ENCODE data around the gene CYFIP1. TPM values are rescaled to one million over a fixed set of nuclear protein-coding genes. Genes with fewer than 3 reads are reported as not detected.

CYFIP1 gene
- total RNA-seq, 1 donor from 2014 or later: 104 TPM

DNA sequence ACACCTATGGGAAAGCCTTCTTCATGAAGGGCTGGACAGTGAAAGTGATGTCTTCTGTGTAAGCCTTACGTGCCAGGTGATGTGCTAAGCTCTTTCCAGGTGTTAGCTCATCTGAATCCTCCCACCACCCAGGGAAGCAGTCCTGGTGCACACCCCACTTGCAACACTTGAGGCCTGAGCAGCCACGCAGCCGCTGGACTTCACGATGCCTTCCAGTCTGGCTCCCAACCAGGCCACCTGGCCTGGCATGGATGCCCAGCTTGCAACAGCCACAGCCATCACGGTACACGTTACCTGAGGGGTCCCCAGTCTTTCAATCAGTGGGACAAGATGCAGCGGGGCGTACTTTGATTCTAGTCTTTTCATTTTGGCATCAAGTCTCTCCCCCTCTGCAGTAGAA lies 105.9 kb downstream of the CYFIP1 start:
- no peak overlapping the region for H3K4me3 ChIP-seq (ENCODE audit: low read depth, low read length)
- DNase-seq (ENCODE audit: low read depth): no peak
- no peak for TF ChIP-seq CTCF (conservative IDR thresholded peaks at IDR 0.05; ENCODE audit: low read depth, low read length)

DNA sequence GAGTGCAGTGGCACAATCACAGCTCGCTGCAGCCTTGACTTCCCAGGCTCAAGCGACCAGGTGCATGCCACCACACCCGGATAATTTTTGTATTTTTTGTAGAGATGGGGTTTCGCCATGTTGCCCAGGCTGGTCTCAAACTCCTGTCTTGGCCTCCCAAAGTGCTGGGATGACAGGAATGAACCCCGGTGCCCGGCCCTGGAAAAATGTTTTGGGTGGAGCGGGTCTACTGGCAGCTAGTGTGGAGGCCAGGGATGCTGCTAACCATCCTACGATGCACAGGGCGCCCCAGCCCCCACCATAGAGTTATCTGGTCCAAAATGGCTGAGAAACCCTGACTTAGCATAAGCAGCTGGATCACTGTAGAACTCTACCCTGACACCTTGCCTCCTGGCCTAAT lies 106.3 kb downstream of the CYFIP1 start:
- TF ChIP-seq CTCF (conservative IDR thresholded peaks at IDR 0.05; ENCODE audit: low read depth, low read length): no peak
- DNase-seq (ENCODE audit: low read depth): no peak
- H3K4me3 ChIP-seq (ENCODE audit: low read depth, low read length): no peak overlapping the region

DNA sequence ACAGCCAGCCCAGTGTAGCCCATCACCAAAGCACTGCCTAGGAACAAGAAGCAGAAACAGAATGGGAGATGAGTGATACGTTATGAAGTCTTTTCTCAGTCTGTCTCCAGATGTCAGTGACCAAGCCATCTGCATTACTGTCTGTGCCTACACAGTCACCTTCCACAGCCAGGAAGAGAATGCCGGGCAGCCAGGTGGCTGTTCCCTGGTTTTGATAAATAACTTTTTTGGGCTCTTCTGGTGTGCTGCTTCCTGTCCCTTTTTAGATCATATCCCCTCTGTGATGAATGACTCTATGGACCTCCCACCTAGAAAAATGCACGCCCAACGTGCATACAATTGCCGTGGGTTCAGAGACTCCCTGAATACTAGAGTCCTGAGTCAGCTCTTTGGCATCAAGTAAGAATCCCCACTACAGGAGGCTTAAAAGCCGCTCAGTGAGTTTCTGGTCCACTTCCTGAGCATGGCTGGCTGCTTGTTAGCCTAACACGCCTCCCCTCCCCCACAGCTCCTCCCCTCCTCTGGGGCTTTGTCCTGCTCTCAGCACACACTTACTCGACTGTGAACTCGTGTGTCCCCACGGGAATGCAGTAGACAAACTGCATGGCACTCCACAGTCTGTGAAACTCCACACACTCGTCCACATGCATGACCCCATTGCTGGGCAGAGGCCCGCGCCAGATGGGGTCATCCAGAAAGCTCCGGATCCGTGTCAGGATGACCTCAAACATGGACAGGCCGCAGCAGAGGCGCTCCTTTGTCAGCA lies 107.0 kb downstream of the CYFIP1 start:
- no peak for TF ChIP-seq CTCF (conservative IDR thresholded peaks at IDR 0.05; ENCODE audit: low read depth, low read length)
- H3K4me3 ChIP-seq (ENCODE audit: low read depth, low read length): no peak overlapping the region
- no peak for DNase-seq (ENCODE audit: low read depth)

- TF ChIP-seq CTCF (conservative IDR thresholded peaks at IDR 0.05; ENCODE audit: low read depth, low read length): no peak
- no peak for DNase-seq (ENCODE audit: low read depth)
- H3K4me3 ChIP-seq (ENCODE audit: low read depth, low read length): no peak overlapping the region
These were observed 108.6 kb downstream of the CYFIP1 start for GRCh38 chr15:22871481-22872086.

DNA sequence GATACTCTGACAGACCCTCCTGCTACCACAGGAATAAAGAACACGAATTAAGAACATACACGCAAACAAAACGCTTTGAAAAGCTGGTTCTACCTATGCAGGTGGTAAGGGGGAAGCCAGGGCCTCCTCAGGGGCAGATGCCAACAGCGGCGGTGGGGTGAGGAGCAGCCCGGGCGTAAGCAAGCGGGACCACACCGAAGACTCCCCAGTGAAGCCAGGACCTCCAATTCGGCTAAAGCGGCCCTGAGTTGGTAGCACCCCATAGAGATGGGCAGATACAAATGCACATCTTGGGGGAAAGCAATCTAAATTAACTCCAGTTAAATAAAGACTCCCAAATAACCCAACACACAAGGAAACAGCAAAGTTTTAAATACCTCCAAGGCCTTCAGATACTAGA lies 109.3 kb downstream of the CYFIP1 start:
- TF ChIP-seq CTCF (conservative IDR thresholded peaks at IDR 0.05; ENCODE audit: low read depth, low read length): no peak
- no peak overlapping the region for H3K4me3 ChIP-seq (ENCODE audit: low read depth, low read length)

GRCh38 chr15:22869856-22870255 lies 110.3 kb downstream of the CYFIP1 start:
- DNase-seq (ENCODE audit: low read depth): no peak
- no peak for TF ChIP-seq CTCF (conservative IDR thresholded peaks at IDR 0.05; ENCODE audit: low read depth, low read length)
- H3K4me3 ChIP-seq (ENCODE audit: low read depth, low read length): no peak overlapping the region

More for the DNA sequence above, 109.3 kb downstream of the CYFIP1 start:
- no peak for DNase-seq (ENCODE audit: low read depth)

DNA sequence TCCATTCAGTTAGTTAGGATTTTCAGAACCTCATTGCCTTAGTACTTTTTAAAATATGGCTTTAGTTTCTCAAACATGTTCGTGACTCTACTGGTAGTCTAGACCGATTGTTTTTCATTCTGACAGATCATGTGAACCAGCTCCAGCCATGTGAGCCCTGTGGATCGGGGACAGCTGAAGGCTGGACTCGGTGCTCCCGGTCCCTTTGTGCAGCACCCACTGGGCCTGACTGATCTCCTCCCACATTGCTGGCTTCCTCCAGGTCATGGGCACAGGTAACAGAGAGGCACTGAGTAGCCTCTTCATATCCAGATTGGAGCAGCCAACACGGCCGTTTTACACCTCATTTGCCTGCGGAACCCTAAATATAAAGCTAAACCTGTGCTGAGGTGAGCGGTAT lies 111.2 kb downstream of the CYFIP1 start:
- DNase-seq (ENCODE audit: low read depth): no peak

More for the DNA sequence above, 111.2 kb downstream of the CYFIP1 start:
- no peak for TF ChIP-seq CTCF (conservative IDR thresholded peaks at IDR 0.05; ENCODE audit: low read depth, low read length)
- H3K4me3 ChIP-seq (ENCODE audit: low read depth, low read length): no peak overlapping the region

Measured in epithelial cell of proximal tubule (primary cell).